ENCODE results near the gene UBTD2.

DNA sequence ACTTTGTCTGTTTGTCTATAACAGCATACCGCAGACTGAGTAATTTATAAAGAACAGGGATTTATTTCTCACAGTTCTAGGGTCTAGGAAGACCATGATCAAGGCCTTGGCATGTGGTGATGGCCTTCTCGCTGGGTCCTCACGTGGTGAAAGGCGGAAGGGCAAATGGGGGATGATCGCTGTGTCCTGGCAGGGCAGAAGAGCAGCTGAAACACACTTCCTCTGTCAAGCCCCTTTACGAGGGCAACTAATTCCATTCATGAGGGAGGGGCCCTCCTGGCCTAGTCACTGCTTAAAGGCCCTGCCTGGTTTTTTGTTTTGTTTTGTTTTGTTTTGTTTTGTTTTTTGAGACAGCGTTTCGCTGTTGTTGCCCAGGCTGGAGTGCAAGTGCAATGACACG lies 41.9 kb upstream of the UBTD2 start:
- TF ChIP-seq, protein P1, sequence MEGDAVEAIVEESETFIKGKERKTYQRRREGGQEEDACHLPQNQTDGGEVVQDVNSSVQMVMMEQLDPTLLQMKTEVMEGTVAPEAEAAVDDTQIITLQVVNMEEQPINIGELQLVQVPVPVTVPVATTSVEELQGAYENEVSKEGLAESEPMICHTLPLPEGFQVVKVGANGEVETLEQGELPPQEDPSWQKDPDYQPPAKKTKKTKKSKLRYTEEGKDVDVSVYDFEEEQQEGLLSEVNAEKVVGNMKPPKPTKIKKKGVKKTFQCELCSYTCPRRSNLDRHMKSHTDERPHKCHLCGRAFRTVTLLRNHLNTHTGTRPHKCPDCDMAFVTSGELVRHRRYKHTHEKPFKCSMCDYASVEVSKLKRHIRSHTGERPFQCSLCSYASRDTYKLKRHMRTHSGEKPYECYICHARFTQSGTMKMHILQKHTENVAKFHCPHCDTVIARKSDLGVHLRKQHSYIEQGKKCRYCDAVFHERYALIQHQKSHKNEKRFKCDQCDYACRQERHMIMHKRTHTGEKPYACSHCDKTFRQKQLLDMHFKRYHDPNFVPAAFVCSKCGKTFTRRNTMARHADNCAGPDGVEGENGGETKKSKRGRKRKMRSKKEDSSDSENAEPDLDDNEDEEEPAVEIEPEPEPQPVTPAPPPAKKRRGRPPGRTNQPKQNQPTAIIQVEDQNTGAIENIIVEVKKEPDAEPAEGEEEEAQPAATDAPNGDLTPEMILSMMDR (IDR thresholded peaks at IDR 0.05): no peak
- no peak for TF ChIP-seq POLR2A (IDR thresholded peaks at IDR 0.05)
